Panc1 (cell line): ENCODE data around the gene MED13. TPM values are rescaled to one million over a fixed set of nuclear protein-coding genes. Genes with fewer than 3 reads are reported as not detected.

Source experiments
- ATAC-seq: fragments of 200-7000 bp; cut with Tn5 transposase; 2 replicates; pipeline ENCODE4 v1.9.1; 2020; ENCODE audit warnings: mild to moderate bottlenecking, moderate library complexity
- BruUV-seq: library from RNA; stranded (reverse); fragments of 400-500 nt; replicated peaks from 2 replicates; lab custom pipeline; 2021; lab: Mats Ljungman, UMichigan
- CTCF ChIA-PET: fragments of 300-600 bp; sonication (Branson Sonifier 250); formaldehyde crosslinking; loops from one replicate; lab custom pipeline; 2022; ENCODE audit warnings: antibody characterized with exemption; lab: Charles Lee
- POLR2A ChIA-PET: fragments of 300-600 bp; sonication (Branson Sonifier 250); formaldehyde crosslinking; loops from one replicate; lab custom pipeline; 2022; ENCODE audit warnings: antibody characterized with exemption; lab: Charles Lee
- DNase-seq: peaks from one replicate; pipeline ENCODE4 v3.0.0-alpha.2; 2010; ENCODE audit warnings: low read depth, low spot score
- H3K27ac ChIP-seq: 2 replicates; pipeline ENCODE4 v1.5.1; 2011; ENCODE audit warnings: mild to moderate bottlenecking, low read length, inconsistent platforms
- H3K27me3 ChIP-seq: fragments of 200-500 bp; sonication (Bioruptor generic); 2 replicates; pipeline ENCODE4 v1.6.0; 2014; ENCODE audit warnings: low read length, inconsistent platforms; ENCODE audit not compliant: control insufficient read depth, insufficient read depth
- H3K36me3 ChIP-seq: fragments of 200-500 bp; sonication (Bioruptor generic); 2 replicates; pipeline ENCODE4 v1.5.1; 2014; ENCODE audit warnings: inconsistent platforms, mild to moderate bottlenecking, low read length, moderate library complexity; ENCODE audit not compliant: control insufficient read depth, insufficient read depth
- H3K4me1 ChIP-seq: 2 replicates; pipeline ENCODE4 v1.5.1; 2011; ENCODE audit warnings: inconsistent platforms, mild to moderate bottlenecking, low read length, moderate library complexity; ENCODE audit not compliant: control insufficient read depth, insufficient read depth
- H3K4me3 ChIP-seq, 2 experiments: 2 replicates each; pipeline ENCODE4 v1.5.1; 2011 to 2012; ENCODE audit warnings: low read depth in 2 of 2, low read length in 2 of 2, mild to moderate bottlenecking in 2 of 2, inconsistent platforms in 1 of 2, moderate library complexity in 1 of 2
- H3K9me3 ChIP-seq: fragments of 200-500 bp; sonication (Bioruptor generic); 2 replicates; pipeline ENCODE4 v1.5.1; 2014; ENCODE audit warnings: low read depth, mild to moderate bottlenecking, inconsistent platforms, low read length, moderate library complexity; ENCODE audit not compliant: control insufficient read depth, insufficient read depth
- POLR2AphosphoS5 ChIP-seq: IDR thresholded peaks from 2 replicates; pipeline ENCODE4 v1.6.1; 2012; ENCODE audit warnings: mild to moderate bottlenecking, low read depth, low read length, moderate library complexity
- REST ChIP-seq, 2 experiments: IDR thresholded peaks; 2 replicates each; pipeline ENCODE4 v1.6.1; 2011 to 2012; ENCODE audit warnings: low read depth in 2 of 2, control low read depth in 1 of 2, low read length in 1 of 2, mild to moderate bottlenecking in 1 of 2, moderate library complexity in 1 of 2; ENCODE audit not compliant: insufficient read depth in 1 of 2
- SIN3A ChIP-seq: IDR thresholded peaks from 2 replicates; pipeline ENCODE4 v1.6.1; 2012; ENCODE audit warnings: low read depth, mild to moderate bottlenecking, low read length, moderate library complexity, borderline replicate concordance; ENCODE audit not compliant: insufficient read depth
- TCF7L2 ChIP-seq: IDR thresholded peaks from 2 replicates; pipeline ENCODE4 v1.6.1; 2011; ENCODE audit warnings: mild to moderate bottlenecking, low read depth, low read length, inconsistent platforms
- in situ Hi-C: cut with HindIII; loops from 2 replicates; pipeline ENCODE4 v1.10.0; 2016; ENCODE audit warnings: low sequenced_read_pairs, low pct_unique_long_range_greater_than_20kb
- intact Hi-C: fragments of 100-400 bp; cut with micrococcal nuclease; formaldehyde crosslinking; loops from one replicate; pipeline ENCODE4 v1.10.0; 2022; ENCODE audit not compliant: unreplicated experiment
- total RNA-seq: library from RNA; stranded (reverse); gene quantifications from one replicate; pipeline ENCODE4 v1.2.1, GENCODE V29; 2021; ENCODE audit not compliant: unreplicated experiment
- TF ChIP-seq, protein P1 (sequence below): fragments of 450-650 bp; IDR thresholded peaks from 2 replicates; pipeline ENCODE4 v1.5.1; 2017; ENCODE audit warnings: mild to moderate bottlenecking

MED13 gene
- total RNA-seq, 1 experiment from 2014 or later: 69.5 TPM

- Histone ChIP-seq H3K9me3 (no peaks in the 10 kb centered on the region), H3K27me3 (no peaks in the 10 kb centered on the region; the same call in 1 of the 2 replicates), H3K27ac (no peak overlapping the region), H3K4me3 (no peak overlapping the region), H3K4me1 (no peaks in the 10 kb centered on the region), H3K36me3 (no peaks in the 10 kb centered on the region)
- POLR2A ChIA-PET: no interaction called here
- ATAC-seq (no peak), DNase-seq (no peak)
- BruUV-seq: no TSS peak
- TF ChIP-seq SIN3A (no peak), TCF7L2 (no peak), POLR2AphosphoS5 (no peak)
- TF ChIP-seq, protein P1, sequence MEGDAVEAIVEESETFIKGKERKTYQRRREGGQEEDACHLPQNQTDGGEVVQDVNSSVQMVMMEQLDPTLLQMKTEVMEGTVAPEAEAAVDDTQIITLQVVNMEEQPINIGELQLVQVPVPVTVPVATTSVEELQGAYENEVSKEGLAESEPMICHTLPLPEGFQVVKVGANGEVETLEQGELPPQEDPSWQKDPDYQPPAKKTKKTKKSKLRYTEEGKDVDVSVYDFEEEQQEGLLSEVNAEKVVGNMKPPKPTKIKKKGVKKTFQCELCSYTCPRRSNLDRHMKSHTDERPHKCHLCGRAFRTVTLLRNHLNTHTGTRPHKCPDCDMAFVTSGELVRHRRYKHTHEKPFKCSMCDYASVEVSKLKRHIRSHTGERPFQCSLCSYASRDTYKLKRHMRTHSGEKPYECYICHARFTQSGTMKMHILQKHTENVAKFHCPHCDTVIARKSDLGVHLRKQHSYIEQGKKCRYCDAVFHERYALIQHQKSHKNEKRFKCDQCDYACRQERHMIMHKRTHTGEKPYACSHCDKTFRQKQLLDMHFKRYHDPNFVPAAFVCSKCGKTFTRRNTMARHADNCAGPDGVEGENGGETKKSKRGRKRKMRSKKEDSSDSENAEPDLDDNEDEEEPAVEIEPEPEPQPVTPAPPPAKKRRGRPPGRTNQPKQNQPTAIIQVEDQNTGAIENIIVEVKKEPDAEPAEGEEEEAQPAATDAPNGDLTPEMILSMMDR: no peak
- CTCF ChIA-PET: no interaction called here
- in situ Hi-C loops (no loop called here), intact Hi-C loops (no loop called here)
Observed at GRCh38 chr17:62080647-62081046, 15.6 kb upstream of the MED13 start.

GRCh38 chr17:62078009-62078408 lies 12.9 kb upstream of the MED13 start:
- intact Hi-C loops (no loop called here), in situ Hi-C loops (no loop called here)
- Histone ChIP-seq H3K36me3 (no peaks in the 10 kb centered on the region), H3K4me3 (no peak overlapping the region), H3K27ac (no peak overlapping the region), H3K4me1 (no peaks in the 10 kb centered on the region), H3K9me3 (no peaks in the 10 kb centered on the region), H3K27me3 (no peaks in the 10 kb centered on the region; the same call in 1 of the 2 replicates)
- ChIA-PET CTCF (interaction anchor here (0.6 kb wide), 1 partner anchor 12 kb away, joined by 7 read pairs; no protein-coding TSS in a partner anchor), POLR2A (no interaction called here)
- TF ChIP-seq SIN3A: no peak
- TF ChIP-seq, protein P1: no peak
- TF ChIP-seq REST (IDR thresholded peaks at IDR 0.05; ENCODE audit: insufficient read depth in 1 of 2, low read depth in 2 of 2, low read length in 1 of 2): no peak
- no peak for TF ChIP-seq TCF7L2
- no peak for TF ChIP-seq POLR2AphosphoS5
- ATAC-seq (no peak), DNase-seq (no peak)
- no TSS peak for BruUV-seq
